KMS-11 (cell line): Measurements from ENCODE around the gene CASP9.
"Not testable (repeated sequence)": the region's sequence is repeated elsewhere in the genome, so short reads cannot be mapped to it uniquely, and the experiment has no call there.

Experiments
- H2AFZ ChIP-seq: fragments of 200-600 bp; sonication (generic); 2 replicates; pipeline ENCODE4 v1.6.1; 2016; ENCODE audit warnings: antibody characterized with exemption, mixed run types, low read depth
- H3K27ac ChIP-seq: fragments of 200-600 bp; sonication (generic); 2 replicates; pipeline ENCODE4 v1.6.1; 2016; ENCODE audit warnings: mild to moderate bottlenecking, mixed run types
- H3K27me3 ChIP-seq: fragments of 200-600 bp; sonication (generic); 2 replicates; pipeline ENCODE4 v1.6.1; 2017; ENCODE audit warnings: mild to moderate bottlenecking, low read depth, mixed run types, moderate library complexity; ENCODE audit not compliant: insufficient read depth
- H3K36me3 ChIP-seq: fragments of 200-600 bp; sonication (generic); 2 replicates; pipeline ENCODE4 v1.6.1; 2017; ENCODE audit warnings: mild to moderate bottlenecking, mixed run types; ENCODE audit not compliant: insufficient read depth
- H3K4me1 ChIP-seq: fragments of 200-600 bp; sonication (generic); 2 replicates; pipeline ENCODE4 v1.6.1; 2016; ENCODE audit warnings: mild to moderate bottlenecking, low read depth, mixed run types; ENCODE audit not compliant: poor library complexity, severe bottlenecking
- H3K4me2 ChIP-seq: fragments of 200-600 bp; sonication (generic); 2 replicates; pipeline ENCODE4 v1.7.0; 2016; ENCODE audit warnings: mild to moderate bottlenecking, mixed run types
- H3K4me3 ChIP-seq: fragments of 200-600 bp; sonication (generic); IDR thresholded peaks from 2 replicates; pipeline ENCODE4 v1.6.1; 2017; ENCODE audit warnings: low read depth, low read length, mixed read lengths; ENCODE audit not compliant: insufficient read depth
- H3K79me2 ChIP-seq: fragments of 200-600 bp; sonication (generic); 2 replicates; pipeline ENCODE4 v1.6.1; 2016; ENCODE audit warnings: low read depth, mixed run types; ENCODE audit not compliant: insufficient read depth
- H3K9ac ChIP-seq: fragments of 200-600 bp; sonication (generic); 2 replicates; pipeline ENCODE4 v1.6.1; 2016; ENCODE audit warnings: mild to moderate bottlenecking, mixed run types
- H4K20me1 ChIP-seq: fragments of 200-600 bp; sonication (generic); 2 replicates; pipeline ENCODE4 v1.6.1; 2016; ENCODE audit warnings: mild to moderate bottlenecking, mixed run types; ENCODE audit not compliant: insufficient read depth
- CTCF ChIP-seq: fragments of 200-600 bp; sonication (generic); conservative IDR thresholded peaks from 2 replicates; pipeline ENCODE4 v1.6.1; 2017; ENCODE audit warnings: low read depth, mild to moderate bottlenecking, antibody characterized with exemption, low read length, moderate library complexity, mixed read lengths

Gene CASP9

GRCh38 chr1:15460708-15461095, 63.3 kb downstream of the CASP9 start:
- H2AFZ ChIP-seq = no peak overlapping the region
- H3K36me3 ChIP-seq = no peaks in the 10 kb centered on the region
- TF ChIP-seq CTCF = no peak

DNA sequence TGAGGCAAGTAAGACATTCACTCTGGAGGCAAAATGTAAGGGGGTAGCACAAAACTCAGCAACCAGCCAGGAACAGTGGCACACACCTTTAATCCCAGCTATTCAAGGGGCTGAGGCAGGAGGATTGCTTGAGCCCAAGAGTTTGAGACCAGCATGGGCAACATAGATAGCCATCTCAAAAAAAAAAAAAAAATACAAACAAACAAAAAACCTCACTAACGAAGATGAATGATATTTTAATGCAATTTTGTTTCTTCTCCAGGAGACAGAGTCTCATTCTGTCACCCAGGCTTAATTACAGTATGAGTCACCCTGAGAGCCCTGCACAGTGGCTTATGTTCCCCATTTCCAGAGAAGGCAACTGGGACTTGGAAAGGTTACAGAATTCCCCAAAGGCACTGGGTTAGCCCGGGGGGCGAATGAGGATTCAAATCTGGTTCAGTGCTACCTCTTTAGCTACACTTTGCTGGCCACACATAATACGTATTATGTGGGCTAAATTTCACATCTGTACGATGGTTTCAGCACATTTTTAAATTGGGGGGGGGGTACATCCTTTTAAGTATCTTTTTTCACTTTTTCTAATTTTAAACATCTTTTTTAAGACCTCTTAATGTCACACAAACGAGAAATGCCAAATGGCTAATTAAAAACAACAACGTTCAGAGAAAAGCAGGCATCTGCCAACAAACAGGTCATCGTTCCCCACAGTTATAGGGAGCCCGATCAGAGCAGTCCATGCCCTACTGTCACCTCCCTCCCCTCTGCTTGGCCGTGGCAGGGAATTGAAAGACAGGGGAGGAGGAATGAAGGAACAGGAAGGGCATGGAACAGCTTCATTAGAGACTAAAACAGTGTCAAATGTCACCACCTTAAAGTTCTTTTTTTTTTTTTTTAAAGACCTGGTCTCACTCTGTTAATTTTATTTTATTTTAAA, 64.0 kb downstream of the CASP9 start:
- no peak overlapping the region for H3K27ac ChIP-seq
- no peaks in the 10 kb centered on the region for H3K36me3 ChIP-seq
- no peaks in the 10 kb centered on the region for H3K79me2 ChIP-seq
- no peak for TF ChIP-seq CTCF
- no peak overlapping the region for H3K4me3 ChIP-seq
- no peaks in the 10 kb centered on the region for H3K4me1 ChIP-seq
- H3K4me2 ChIP-seq = no peak overlapping the region
- H2AFZ ChIP-seq = no peak overlapping the region
- H3K9ac ChIP-seq = no peak overlapping the region
- no peaks in the 10 kb centered on the region for H4K20me1 ChIP-seq
- no peaks in the 10 kb centered on the region for H3K27me3 ChIP-seq

More at GRCh38 chr1:15460708-15461095, 63.3 kb downstream of the CASP9 start:
- Histone ChIP-seq H3K4me1 (no peaks in the 10 kb centered on the region), H3K4me3 (no peak overlapping the region), H3K27me3 (no peaks in the 10 kb centered on the region), H3K4me2 (no peak overlapping the region), H3K79me2 (no peaks in the 10 kb centered on the region), H3K9ac (no peak overlapping the region), H4K20me1 (no peaks in the 10 kb centered on the region), H3K27ac (no peak overlapping the region)

- not testable (repeated sequence) for H3K4me2 ChIP-seq, H3K27me3 ChIP-seq, H3K27ac ChIP-seq, H2AFZ ChIP-seq, H3K36me3 ChIP-seq, H3K4me3 ChIP-seq, H3K79me2 ChIP-seq, H3K9ac ChIP-seq, H4K20me1 ChIP-seq, H3K4me1 ChIP-seq
Observed at GRCh38 chr1:15458388-15458787, 65.6 kb downstream of the CASP9 start.

GRCh38 chr1:15457585-15457984, 66.4 kb downstream of the CASP9 start:
- Histone ChIP-seq H3K79me2 (no peaks in the 10 kb centered on the region), H3K9ac (no peak overlapping the region), H2AFZ (no peak overlapping the region), H3K4me1 (no peaks in the 10 kb centered on the region), H3K4me2 (no peak overlapping the region), H3K36me3 (no peaks in the 10 kb centered on the region), H4K20me1 (no peaks in the 10 kb centered on the region), H3K27me3 (no peaks in the 10 kb centered on the region), H3K27ac (no peak overlapping the region), H3K4me3 (no peak overlapping the region)
- no peak for TF ChIP-seq CTCF

- no peak within 1 kb of the TSS for H3K4me3 ChIP-seq
- no peaks in the 10 kb centered on the region for H3K36me3 ChIP-seq
- no peak within 1 kb of the TSS for H3K4me2 ChIP-seq
- no peak for TF ChIP-seq CTCF
- H2AFZ ChIP-seq = no peak within 1 kb of the TSS
- H3K27ac ChIP-seq = no peak within 1 kb of the TSS
- H4K20me1 ChIP-seq = no peaks in the 10 kb centered on the region
- H3K79me2 ChIP-seq = no peaks in the 10 kb centered on the region
- no peak within 1 kb of the TSS for H3K9ac ChIP-seq
- H3K4me1 ChIP-seq = no peaks in the 10 kb centered on the region
- no peaks in the 10 kb centered on the region for H3K27me3 ChIP-seq
Observed at GRCh38 chr1:15456313-15456954, 67.6 kb downstream of the CASP9 start, which contains the start of gene CELA2A. CELA2A (plus strand) TSS chr1:15456732; CDS start chr1:15456754, 22 bp downstream.
